GM21526 (cell line): Measurements from ENCODE around the gene SPATA46.
"Not testable (repeated sequence)": the region's sequence is repeated elsewhere in the genome, so short reads cannot be mapped to it uniquely, and the experiment has no call there.

Experiments
- ATAC-seq: cut with Tn5 transposase; IDR thresholded peaks from one replicate; pipeline ENCODE4 v1.9.1; 2021; ENCODE audit warnings: moderate library complexity; ENCODE audit not compliant: unreplicated experiment, low FRiP score

The SPATA46 gene

GRCh38 chr1:162359523-162360236 lies 17.0 kb downstream of the SPATA46 start:
- no peak for ATAC-seq

DNA sequence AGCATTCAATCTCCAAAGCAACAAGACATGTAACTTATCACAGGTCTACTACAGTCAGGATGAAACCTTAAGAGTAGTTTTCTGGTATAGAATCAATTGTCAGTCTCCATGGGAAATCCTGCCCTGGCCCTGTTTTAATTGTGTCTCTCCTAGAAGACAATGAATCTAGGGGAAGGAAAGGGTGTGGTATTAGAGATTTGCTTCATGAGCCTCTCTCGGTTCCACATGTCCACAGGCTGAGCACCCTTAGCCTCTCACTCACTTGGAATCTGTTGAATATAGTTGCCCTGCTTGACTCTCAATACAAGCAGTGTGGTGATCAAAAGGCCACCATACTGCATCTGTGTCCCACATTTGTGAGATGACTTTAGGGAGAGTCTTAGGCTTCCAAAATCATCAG lies 17.7 kb downstream of the SPATA46 start:
- no peak for ATAC-seq

- ATAC-seq: no peak
These were observed 18.9 kb downstream of the SPATA46 start for GRCh38 chr1:162357681-162358266.

DNA sequence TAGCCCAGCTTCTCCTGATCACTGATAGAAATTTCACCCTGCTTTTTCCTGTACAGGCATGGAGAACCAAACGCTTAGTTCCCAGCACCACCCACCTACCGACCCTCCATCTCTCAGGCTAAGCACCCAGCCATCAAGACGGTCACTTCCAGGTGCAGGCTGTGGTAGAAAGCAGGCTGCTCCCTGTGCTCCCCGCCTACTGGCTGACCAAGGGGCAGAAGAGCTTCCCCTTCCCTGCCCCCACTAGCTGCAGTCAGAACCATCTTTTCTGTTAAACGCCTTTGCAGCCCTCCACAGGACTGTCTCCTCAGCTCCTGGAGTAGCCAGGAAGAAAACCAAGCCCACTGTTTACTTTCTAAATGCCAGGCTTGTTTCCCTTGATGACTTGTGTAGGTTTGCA lies 23.0 kb downstream of the SPATA46 start:
- ATAC-seq: no peak

- ATAC-seq: no peak
These were observed 23.6 kb downstream of the SPATA46 start for GRCh38 chr1:162353078-162353477.

- not testable (repeated sequence) for ATAC-seq
These were observed 24.8 kb downstream of the SPATA46 start for GRCh38 chr1:162351874-162352273.

DNA sequence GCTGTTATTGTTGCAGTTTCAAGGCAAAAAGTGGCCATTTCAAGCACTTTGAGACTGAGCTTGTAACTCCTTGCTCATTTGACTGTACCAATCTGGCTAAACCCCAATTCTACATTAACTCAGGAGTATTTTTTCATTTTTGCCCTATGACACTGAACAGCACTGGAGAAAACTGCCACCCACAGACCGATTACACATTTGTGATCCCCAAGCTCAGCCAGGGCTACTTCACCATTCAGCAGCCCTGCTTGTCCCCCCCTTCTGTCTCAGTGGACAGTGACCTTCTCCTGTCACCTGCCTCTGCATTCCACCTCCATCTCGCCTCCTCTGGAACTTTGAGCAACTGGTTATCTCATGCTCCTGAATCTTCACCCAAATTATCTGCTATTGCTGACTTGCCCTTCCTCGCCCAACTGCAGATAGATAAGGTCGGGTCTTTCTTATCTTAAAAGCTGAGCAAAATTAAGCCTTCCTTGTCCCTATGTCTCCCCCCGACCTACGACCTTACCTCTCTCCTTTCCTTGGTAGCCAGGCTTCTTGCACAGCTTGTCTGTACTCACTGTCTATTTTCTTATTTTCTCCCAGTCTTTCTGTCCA lies 25.3 kb downstream of the SPATA46 start:
- no peak for ATAC-seq

- ATAC-seq: no peak
These were observed 26.9 kb downstream of the SPATA46 start for GRCh38 chr1:162349635-162350330.

GRCh38 chr1:162347281-162347680 lies 29.4 kb downstream of the SPATA46 start:
- no peak for ATAC-seq

DNA sequence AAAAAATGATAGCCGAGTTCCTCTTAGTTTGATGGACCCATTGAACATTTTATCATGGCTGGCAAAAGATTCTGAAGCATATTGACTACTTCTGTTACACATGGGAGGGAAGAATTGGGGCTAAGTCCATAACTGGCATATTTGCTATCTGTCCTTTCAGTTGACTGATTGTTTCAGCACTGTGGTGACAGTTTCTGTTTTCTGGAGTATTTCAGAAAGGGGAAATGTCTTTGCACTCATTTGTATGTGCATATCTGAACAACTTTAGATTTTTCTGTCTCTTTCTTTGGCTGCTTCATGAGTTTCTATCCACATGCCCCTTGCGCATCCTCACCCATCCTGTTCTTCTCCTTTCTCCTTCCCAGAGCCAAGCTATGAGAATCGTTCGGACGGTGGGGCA lies 33.2 kb downstream of the SPATA46 start:
- ATAC-seq: no peak

- ATAC-seq: no peak
These were observed 34.1 kb downstream of the SPATA46 start for GRCh38 chr1:162342452-162342983.

GRCh38 chr1:162336621-162337285 lies 39.9 kb downstream of the SPATA46 start:
- no peak for ATAC-seq

DNA sequence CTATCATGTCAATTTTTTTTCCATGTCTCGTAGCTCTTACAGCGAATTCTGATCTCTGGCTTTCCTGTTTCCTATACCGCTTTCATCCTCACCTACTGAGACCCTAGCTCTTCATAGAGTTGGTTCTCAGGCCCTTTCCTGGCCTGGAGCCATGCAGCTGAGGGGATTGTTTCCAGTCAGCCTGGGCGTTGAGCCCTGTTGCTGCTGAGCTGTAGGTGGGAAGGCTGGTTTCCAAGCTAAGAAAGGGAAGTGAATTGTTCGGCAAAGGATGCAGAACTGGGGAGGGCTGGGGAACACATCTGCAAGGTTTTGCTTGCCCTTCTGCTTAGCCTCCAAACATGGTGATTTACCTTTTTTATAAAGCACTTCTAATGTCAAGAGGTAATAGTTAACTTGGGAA lies 41.5 kb downstream of the SPATA46 start:
- no peak for ATAC-seq

- ATAC-seq: no peak
These were observed 42.7 kb downstream of the SPATA46 start for GRCh38 chr1:162333991-162334390.

GRCh38 chr1:162329826-162330225 lies 46.8 kb downstream of the SPATA46 start:
- no peak for ATAC-seq

- ATAC-seq: no peak
These were observed 48.1 kb downstream of the SPATA46 start for GRCh38 chr1:162328512-162328911.

DNA sequence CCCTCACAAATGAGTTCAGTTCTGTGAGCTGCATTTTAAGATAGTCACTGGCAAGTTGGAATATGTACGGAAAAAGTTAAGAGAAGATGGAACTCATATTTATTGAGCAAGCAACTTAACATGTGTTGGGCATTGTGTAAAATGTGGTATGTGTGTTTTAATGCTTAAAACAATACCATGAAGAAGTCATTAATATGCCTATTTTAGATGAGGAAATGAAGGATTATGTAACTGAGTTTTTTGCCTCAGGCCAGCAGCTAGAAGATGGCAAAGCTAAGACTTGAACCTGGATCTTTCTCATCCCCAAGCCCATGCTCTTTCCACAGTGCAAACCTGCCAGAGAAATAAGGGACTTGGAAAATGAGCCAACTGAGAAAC lies 48.9 kb downstream of the SPATA46 start:
- no peak for ATAC-seq

DNA sequence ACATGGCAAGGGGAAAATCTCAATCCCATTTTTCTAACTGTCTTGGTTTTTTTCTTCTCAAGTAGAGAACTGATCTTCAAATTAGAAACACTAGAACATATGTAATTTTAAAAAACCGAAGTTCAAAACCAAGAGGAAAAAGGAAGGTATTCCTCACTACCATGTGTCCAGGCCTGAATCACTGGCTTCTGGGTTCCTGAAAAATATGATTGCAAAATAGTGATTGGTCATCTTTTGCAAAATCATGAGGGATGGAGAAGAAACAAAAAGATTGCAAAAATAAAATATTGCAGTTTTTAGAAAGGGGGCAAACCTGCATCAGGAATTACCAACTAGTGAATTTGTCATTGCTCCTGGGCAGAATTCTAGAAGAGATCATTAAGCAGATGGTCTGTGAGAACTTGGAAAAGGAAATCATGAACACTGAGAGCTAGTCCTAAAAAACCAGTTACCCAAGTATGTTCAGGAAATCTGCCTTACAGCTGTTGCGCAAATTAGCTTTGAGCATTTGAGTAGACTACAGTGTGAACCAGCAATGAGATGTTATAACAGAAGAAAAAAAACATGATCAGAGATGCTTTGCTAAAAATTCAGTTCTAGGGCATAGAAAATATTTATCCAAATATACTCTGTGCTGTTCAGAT lies 49.4 kb downstream of the SPATA46 start:
- ATAC-seq: no peak

DNA sequence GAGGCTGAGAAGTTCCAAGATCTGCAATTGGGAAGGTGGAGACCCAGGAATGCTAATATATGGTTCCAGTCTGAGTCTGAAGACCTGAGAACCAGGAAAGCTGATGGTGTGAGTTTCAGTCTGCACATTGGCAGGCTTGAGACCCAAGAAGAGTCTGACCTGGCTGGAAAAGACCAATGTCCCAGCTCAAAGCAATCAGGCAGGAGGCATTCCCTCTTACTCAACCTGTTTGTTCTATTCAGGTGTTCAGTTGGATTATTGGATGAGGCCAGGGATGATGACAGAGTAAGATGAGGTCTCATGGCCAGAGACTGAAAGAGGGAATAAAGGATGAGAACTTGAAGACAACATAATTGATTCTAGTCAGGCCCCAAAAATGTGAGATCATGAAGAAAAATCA lies 50.1 kb downstream of the SPATA46 start:
- no peak for ATAC-seq

GRCh38 chr1:162324396-162324795 lies 52.3 kb downstream of the SPATA46 start:
- no peak for ATAC-seq
